Measurements from ENCODE around the gene SPATA1. TPM values are rescaled to one million over a fixed set of nuclear protein-coding genes. Genes with fewer than 3 reads are reported as not detected.

SPATA1 gene
- total RNA-seq: 1 to 10 TPM; 3.3 to 4.0 TPM

GRCh38 chr1:84506002-84506728 lies at the start of gene SPATA1, which contains the start of gene GNG5:
Gene SPATA1, plus strand, starts transcription at chr1:84506386. Its CDS starts 9,974 bp downstream, at chr1:84516360.
Gene GNG5, minus strand, starts transcription at chr1:84506581. Its CDS starts 490 bp downstream, at chr1:84506091.
- ATAC-seq (ENCODE audit: low read depth) (peak; percentile 91), DNase-seq (peak; percentile 99)
- POLR2A ChIA-PET: interaction anchor here (0.5 to 4.4 kb wide), 31 partner anchors 8 to 770 kb away, joined by 3 to 84 read pairs (median 4); partner anchors contain the start of genes BCL10, CTBS, PRKACB and RPF1
- peak within 1 kb of the TSS; percentile 100 for H3K27ac Mint-ChIP-seq
- peak within 1 kb of the TSS; percentile 99 for H3K4me3 Mint-ChIP-seq
- H3K9me3 Mint-ChIP-seq: peaks cover 3% of the 10 kb centered on the region
- H3K36me3 Mint-ChIP-seq: peaks cover 28% of the 10 kb centered on the region
- H3K27me3 Mint-ChIP-seq: no peaks in the 10 kb centered on the region
- peaks cover 22% of the 10 kb centered on the region for H3K4me1 Mint-ChIP-seq

GRCh38 chr1:84462118-84462517 lies 44.1 kb upstream of the SPATA1 start:
- no peaks in the 10 kb centered on the region for H3K9me3 Mint-ChIP-seq
- no peak for ATAC-seq (ENCODE audit: low read depth)
- H3K27me3 Mint-ChIP-seq: peaks cover 17% of the 10 kb centered on the region
- H3K4me3 Mint-ChIP-seq: no peak overlapping the region
- POLR2A ChIA-PET: no interaction called here
- no peaks in the 10 kb centered on the region for H3K4me1 Mint-ChIP-seq
- H3K36me3 Mint-ChIP-seq: no peaks in the 10 kb centered on the region
- no peak overlapping the region for H3K27ac Mint-ChIP-seq
- no peak for DNase-seq

- no peak for DNase-seq
- H3K9me3 Mint-ChIP-seq: no peaks in the 10 kb centered on the region
- no peaks in the 10 kb centered on the region for H3K36me3 Mint-ChIP-seq
- no peak overlapping the region for H3K4me3 Mint-ChIP-seq
- POLR2A ChIA-PET: no interaction called here
- no peak overlapping the region for H3K27ac Mint-ChIP-seq
- H3K27me3 Mint-ChIP-seq: peaks cover 33% of the 10 kb centered on the region
- ATAC-seq (ENCODE audit: low read depth): no peak
- H3K4me1 Mint-ChIP-seq: no peaks in the 10 kb centered on the region
Measured at GRCh38 chr1:84467298-84467697, 38.9 kb upstream of the SPATA1 start.

GRCh38 chr1:84476225-84476624 lies 30.0 kb upstream of the SPATA1 start:
- peaks cover 11% of the 10 kb centered on the region for H3K9me3 Mint-ChIP-seq
- ATAC-seq (ENCODE audit: low read depth) (no peak), DNase-seq (no peak)
- peaks cover 10% of the 10 kb centered on the region for H3K4me1 Mint-ChIP-seq
- peaks cover 9% of the 10 kb centered on the region for H3K36me3 Mint-ChIP-seq
- H3K27me3 Mint-ChIP-seq: peaks cover 35% of the 10 kb centered on the region
- H3K4me3 Mint-ChIP-seq: no peak overlapping the region
- POLR2A ChIA-PET: no interaction called here
- H3K27ac Mint-ChIP-seq: no peak overlapping the region

GRCh38 chr1:84478876-84479868 lies 27.0 kb upstream of the SPATA1 start, which contains the start of gene RPF1:
Gene RPF1, plus strand, starts transcription at chr1:84479266. Its CDS starts 16 bp downstream, at chr1:84479282.
- H3K27me3 Mint-ChIP-seq: peaks cover 25% of the 10 kb centered on the region
- peaks cover 21% of the 10 kb centered on the region for H3K4me1 Mint-ChIP-seq
- POLR2A ChIA-PET: interaction anchor here (0.6 to 3.0 kb wide), 5 partner anchors 10 to 527 kb away, joined by 4 to 42 read pairs (median 5); partner anchors contain the start of genes CTBS, GNG5 and SPATA1
- peak; percentile 81 for DNase-seq
- H3K4me3 Mint-ChIP-seq: peak within 1 kb of the TSS; percentile 96
- peaks cover 28% of the 10 kb centered on the region for H3K36me3 Mint-ChIP-seq
- peak; percentile 98 for ATAC-seq (ENCODE audit: low read depth)
- peak within 1 kb of the TSS; percentile 97 for H3K27ac Mint-ChIP-seq
- H3K9me3 Mint-ChIP-seq: peaks cover 11% of the 10 kb centered on the region

GRCh38 chr1:84479998-84480397 lies 26.2 kb upstream of the SPATA1 start:
- peaks cover 34% of the 10 kb centered on the region for H3K36me3 Mint-ChIP-seq
- POLR2A ChIA-PET: interaction anchor here (0.6 to 3.0 kb wide), 5 partner anchors 10 to 526 kb away, joined by 3 to 42 read pairs (median 5); partner anchors contain the start of genes CTBS, GNG5 and SPATA1
- H3K4me1 Mint-ChIP-seq: peaks cover 21% of the 10 kb centered on the region
- no peak for ATAC-seq (ENCODE audit: low read depth)
- H3K27ac Mint-ChIP-seq: peak overlapping the region; percentile 97
- H3K4me3 Mint-ChIP-seq: peak overlapping the region; percentile 96
- H3K27me3 Mint-ChIP-seq: peaks cover 18% of the 10 kb centered on the region
- H3K9me3 Mint-ChIP-seq: peaks cover 11% of the 10 kb centered on the region
- no peak for DNase-seq

GRCh38 chr1:84480650-84481049 lies 25.5 kb upstream of the SPATA1 start:
- DNase-seq: no peak
- Mint-ChIP-seq H3K27ac (no peak overlapping the region), H3K9me3 (peaks cover 11% of the 10 kb centered on the region), H3K4me3 (peak overlapping the region; percentile 50), H3K36me3 (peaks cover 40% of the 10 kb centered on the region), H3K27me3 (peaks cover 15% of the 10 kb centered on the region), H3K4me1 (peaks cover 21% of the 10 kb centered on the region)
- no peak for ATAC-seq (ENCODE audit: low read depth)
- POLR2A ChIA-PET: interaction anchor here (0.6 to 3.0 kb wide), 4 partner anchors 9 to 93 kb away, joined by 3 to 42 read pairs (median 7); partner anchors contain the start of genes CTBS, GNG5 and SPATA1

GRCh38 chr1:84481317-84481716 lies 24.9 kb upstream of the SPATA1 start:
- H3K36me3 Mint-ChIP-seq: peaks cover 46% of the 10 kb centered on the region
- peaks cover 21% of the 10 kb centered on the region for H3K4me1 Mint-ChIP-seq
- POLR2A ChIA-PET: interaction anchor here (1.7 to 2.0 kb wide), 2 partner anchors 25 to 93 kb away, joined by 6 to 9 read pairs; partner anchors contain the start of genes CTBS, GNG5 and SPATA1
- peak overlapping the region; percentile 39 for H3K4me3 Mint-ChIP-seq
- DNase-seq: no peak
- H3K27ac Mint-ChIP-seq: no peak overlapping the region
- ATAC-seq (ENCODE audit: low read depth): no peak
- peaks cover 11% of the 10 kb centered on the region for H3K27me3 Mint-ChIP-seq
- peaks cover 11% of the 10 kb centered on the region for H3K9me3 Mint-ChIP-seq

- H3K4me1 Mint-ChIP-seq: peaks cover 14% of the 10 kb centered on the region
- no peak for DNase-seq
- POLR2A ChIA-PET: no interaction called here
- no peak overlapping the region for H3K4me3 Mint-ChIP-seq
- peaks cover 51% of the 10 kb centered on the region for H3K36me3 Mint-ChIP-seq
- H3K27me3 Mint-ChIP-seq: no peaks in the 10 kb centered on the region
- H3K9me3 Mint-ChIP-seq: no peaks in the 10 kb centered on the region
- H3K27ac Mint-ChIP-seq: no peak overlapping the region
- ATAC-seq (ENCODE audit: low read depth): no peak
Measured at GRCh38 chr1:84488107-84488506, 18.1 kb upstream of the SPATA1 start.

GRCh38 chr1:84489766-84490165 lies 16.4 kb upstream of the SPATA1 start:
- Mint-ChIP-seq H3K9me3 (no peaks in the 10 kb centered on the region), H3K36me3 (peaks cover 38% of the 10 kb centered on the region), H3K4me3 (no peak overlapping the region), H3K27ac (no peak overlapping the region), H3K4me1 (peaks cover 14% of the 10 kb centered on the region), H3K27me3 (no peaks in the 10 kb centered on the region)
- ATAC-seq (ENCODE audit: low read depth) (no peak), DNase-seq (no peak)
- POLR2A ChIA-PET: interaction anchor here (1.3 to 1.9 kb wide), 2 partner anchors 9 to 84 kb away, joined by 5 to 7 read pairs; partner anchors contain the start of gene CTBS

- POLR2A ChIA-PET: no interaction called here
- no peak for ATAC-seq (ENCODE audit: low read depth)
- H3K36me3 Mint-ChIP-seq: peaks cover 28% of the 10 kb centered on the region
- H3K27me3 Mint-ChIP-seq: no peaks in the 10 kb centered on the region
- no peak for DNase-seq
- H3K27ac Mint-ChIP-seq: no peak overlapping the region
- H3K4me3 Mint-ChIP-seq: no peak overlapping the region
- H3K4me1 Mint-ChIP-seq: peaks cover 8% of the 10 kb centered on the region
- no peaks in the 10 kb centered on the region for H3K9me3 Mint-ChIP-seq
Measured at GRCh38 chr1:84492726-84493125, 13.5 kb upstream of the SPATA1 start.

- H3K4me3 Mint-ChIP-seq: no peak overlapping the region
- H3K4me1 Mint-ChIP-seq: peaks cover 15% of the 10 kb centered on the region
- DNase-seq (no peak), ATAC-seq (ENCODE audit: low read depth) (no peak)
- H3K27ac Mint-ChIP-seq: no peak overlapping the region
- no peaks in the 10 kb centered on the region for H3K27me3 Mint-ChIP-seq
- peaks cover 35% of the 10 kb centered on the region for H3K36me3 Mint-ChIP-seq
- H3K9me3 Mint-ChIP-seq: no peaks in the 10 kb centered on the region
- POLR2A ChIA-PET: no interaction called here
Measured at GRCh38 chr1:84493747-84494146, 12.4 kb upstream of the SPATA1 start.

GRCh38 chr1:84496498-84496897 lies 9.7 kb upstream of the SPATA1 start:
- ATAC-seq (ENCODE audit: low read depth) (no peak), DNase-seq (no peak)
- Mint-ChIP-seq H3K27me3 (no peaks in the 10 kb centered on the region), H3K4me1 (peaks cover 18% of the 10 kb centered on the region), H3K27ac (no peak overlapping the region), H3K36me3 (peaks cover 26% of the 10 kb centered on the region), H3K4me3 (no peak overlapping the region), H3K9me3 (no peaks in the 10 kb centered on the region)
- POLR2A ChIA-PET: interaction anchor here (1.5 kb wide), 1 partner anchor 10 kb away, joined by 4 read pairs; the partner anchor contains the start of genes GNG5 and SPATA1

Data from activated naive CD8-positive, alpha-beta T cell treated with anti-CD3 and anti-CD28 coated beads, Interleukin-2, amount 10 ng/mL, durations not matched to agents 7 days and 5 days (primary cell).